Stimulated activated CD8-positive, alpha-beta memory T cell treated with anti-CD3 and anti-CD28 coated beads, Interleukin-7, amount 100 ng/mL, for 1 hour (primary cell): ENCODE results near the gene ZBTB8A.

ENCODE experiments used
- DNase-seq, 2 donors: peaks; one replicate each; pipeline ENCODE4 v3.0.0-alpha.2; 2020; ENCODE audit warnings: low read depth in 2 of 2

ZBTB8A gene

GRCh38 chr1:32652244-32652962 is 113.2 kb downstream of the ZBTB8A start:
- no peak for DNase-seq
